Mesenchymal stem cell (in vitro differentiated cells and primary cell): ENCODE measurements around the gene CSTPP1.

Experiments
- DNase-seq: peaks from one replicate; pipeline ENCODE4 v3.0.0-alpha.2; 2013
- H2AFZ ChIP-seq: one replicate; pipeline ENCODE4 v1.6.1; 2013; ENCODE audit warnings: low read depth, mild to moderate bottlenecking, control low read depth, inconsistent platforms, low read length, moderate library complexity
- H2AK5ac ChIP-seq: 2 replicates; pipeline ENCODE4 v1.6.1; 2013; ENCODE audit warnings: low read length, moderate library complexity, mild to moderate bottlenecking, inconsistent platforms; ENCODE audit not compliant: severe bottlenecking
- H2BK120ac ChIP-seq: one replicate; pipeline ENCODE4 v1.6.1; 2013; ENCODE audit warnings: low read depth, mild to moderate bottlenecking, inconsistent platforms, low read length, moderate library complexity
- H2BK12ac ChIP-seq, 2 experiments: one replicate each; pipeline ENCODE4 v1.6.1; 2013; ENCODE audit warnings: inconsistent platforms in 2 of 2, low read length in 2 of 2, mild to moderate bottlenecking in 2 of 2, moderate library complexity in 2 of 2, control low read depth in 1 of 2
- H2BK15ac ChIP-seq: one replicate; pipeline ENCODE4 v1.6.1; 2013; ENCODE audit warnings: mild to moderate bottlenecking, low read depth, inconsistent platforms; ENCODE audit not compliant: poor library complexity, severe bottlenecking
- H2BK5ac ChIP-seq: 2 replicates; pipeline ENCODE4 v1.6.1; 2013; ENCODE audit warnings: low read depth, mild to moderate bottlenecking, low read length, control low read depth, inconsistent platforms; ENCODE audit not compliant: poor library complexity, severe bottlenecking
- H3K14ac ChIP-seq, 2 experiments: one replicate each; pipeline ENCODE4 v1.6.1; 2013; ENCODE audit warnings: inconsistent platforms in 2 of 2, low read length in 2 of 2, control low read depth in 1 of 2, mild to moderate bottlenecking in 1 of 2, moderate library complexity in 1 of 2
- H3K18ac ChIP-seq, 2 experiments: one replicate each; pipeline ENCODE4 v1.6.1; 2013; ENCODE audit warnings: inconsistent platforms in 2 of 2, low read length in 2 of 2, control low read depth in 1 of 2, low read depth in 1 of 2, mild to moderate bottlenecking in 1 of 2
- H3K23ac ChIP-seq, 2 experiments: one replicate each; pipeline ENCODE4 v1.6.1; 2013; ENCODE audit warnings: inconsistent platforms in 2 of 2, low read length in 2 of 2, mild to moderate bottlenecking in 2 of 2, moderate library complexity in 2 of 2, control low read depth in 1 of 2
- H3K27ac ChIP-seq: 2 replicates; pipeline ENCODE4 v1.5.1; 2013; ENCODE audit warnings: mild to moderate bottlenecking, moderate library complexity, low read length, control low read depth, inconsistent platforms; ENCODE audit not compliant: poor library complexity, severe bottlenecking
- H3K27me3 ChIP-seq, 2 experiments: 2 replicates each; pipeline versions ENCODE4 v1.6.1 to v1.7.0; 2013; ENCODE audit warnings: low read length in 2 of 2, mild to moderate bottlenecking in 2 of 2, moderate library complexity in 2 of 2, control low read depth in 1 of 2, inconsistent platforms in 1 of 2; ENCODE audit not compliant: control insufficient read depth in 1 of 2, insufficient read depth in 1 of 2
- H3K36me3 ChIP-seq, 2 experiments: 2 replicates each; pipeline versions ENCODE4 v1.6.1 to v1.7.0; 2013; ENCODE audit warnings: low read length in 2 of 2, control low read depth in 1 of 2, inconsistent platforms in 1 of 2, low read depth in 1 of 2, mild to moderate bottlenecking in 1 of 2; ENCODE audit not compliant: insufficient read depth in 2 of 2, control insufficient read depth in 1 of 2
- H3K4ac ChIP-seq, 2 experiments: one replicate each; pipeline ENCODE4 v1.6.1; 2013; ENCODE audit warnings: inconsistent platforms in 2 of 2, low read length in 2 of 2, mild to moderate bottlenecking in 2 of 2, moderate library complexity in 2 of 2, control low read depth in 1 of 2, low read depth in 1 of 2
- H3K4me1 ChIP-seq: 2 replicates; pipeline ENCODE4 v1.6.1; 2013; ENCODE audit warnings: low read depth, low read length, control low read depth; ENCODE audit not compliant: control insufficient read depth, insufficient read depth
- H3K4me2 ChIP-seq: 2 replicates; pipeline ENCODE4 v1.6.1; 2013; ENCODE audit warnings: low read length, mild to moderate bottlenecking, inconsistent platforms; ENCODE audit not compliant: poor library complexity, severe bottlenecking
- H3K4me3 ChIP-seq, 2 experiments: 2 replicates each; pipeline versions ENCODE4 v1.5.1 to v1.7.0; 2013; ENCODE audit warnings: low read length in 2 of 2, mild to moderate bottlenecking in 2 of 2, control low read depth in 1 of 2, low read depth in 1 of 2; ENCODE audit not compliant: insufficient read depth in 1 of 2
- H3K79me1 ChIP-seq: replicated peaks from 2 replicates; pipeline ENCODE4 v1.6.1; 2013; ENCODE audit warnings: mild to moderate bottlenecking, control low read depth, low read length, inconsistent platforms; ENCODE audit not compliant: poor library complexity, severe bottlenecking
- H3K9ac ChIP-seq: 2 replicates; pipeline ENCODE4 v1.7.0; 2013; ENCODE audit warnings: mild to moderate bottlenecking, low read length, moderate library complexity
- H3K9me3 ChIP-seq: 2 replicates; pipeline ENCODE4 v1.7.0; 2013; ENCODE audit warnings: mild to moderate bottlenecking, low read length; ENCODE audit not compliant: control insufficient read depth
- H4K8ac ChIP-seq: one replicate; pipeline ENCODE4 v1.6.1; 2013; ENCODE audit warnings: inconsistent platforms, mild to moderate bottlenecking, low read length, moderate library complexity
- H4K91ac ChIP-seq: one replicate; pipeline ENCODE4 v1.6.1; 2013; ENCODE audit warnings: mild to moderate bottlenecking, low read length, inconsistent platforms
- WGBS: methylation state at CpG from one replicate; pipeline ENCODE4 v1.1.7; 2013; ENCODE audit warnings: mixed read lengths; 5-methylcytosine and 5-hydroxymethylcytosine counted together

The CSTPP1 gene

DNA sequence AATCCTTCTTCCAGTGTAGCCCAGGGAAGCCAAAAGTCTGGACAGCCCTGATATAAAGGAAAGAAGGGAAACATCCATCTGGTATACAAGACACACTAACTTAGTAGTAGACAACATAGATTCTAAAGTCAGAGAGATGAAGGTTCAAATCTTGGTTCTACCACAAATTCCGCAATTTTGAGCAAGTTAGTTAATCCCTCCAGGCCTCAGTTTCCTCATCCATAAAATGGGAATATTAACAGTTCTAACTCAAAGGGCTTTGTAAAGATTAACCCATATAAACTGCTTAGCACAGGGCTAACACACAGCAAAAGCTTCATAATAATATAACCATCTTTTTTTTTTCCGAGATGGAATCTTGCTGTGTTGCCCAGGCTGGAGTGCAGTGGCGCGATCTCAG, 29.0 kb upstream of the CSTPP1 start:
- Histone ChIP-seq H3K4me3 (no peak overlapping the region), H3K4me1 (peaks cover 16% of the 10 kb centered on the region), H3K79me1 (peaks cover 19% of the 10 kb centered on the region), H3K9me3 (no peaks in the 10 kb centered on the region), H3K4ac (no peak overlapping the region), H2BK120ac (no peak overlapping the region), H3K9ac (no peak overlapping the region), H2BK12ac (no peak overlapping the region), H2AFZ (no peak overlapping the region), H3K23ac (no peak overlapping the region), H3K36me3 (peaks cover 0 to 2% of the 10 kb centered on the region in 2 experiments), H3K14ac (no peak overlapping the region), H2AK5ac (no peak overlapping the region), H4K91ac (no peak overlapping the region), H3K4me2 (no peak overlapping the region), H3K27me3 (no peaks in the 10 kb centered on the region), H3K27ac (no peak overlapping the region), H4K8ac (no peak overlapping the region), H3K18ac (no peak overlapping the region), H2BK15ac (no peak overlapping the region), H2BK5ac (no peak overlapping the region)
- 98% methylated on average over 4 of the region's 4 CpGs for WGBS
- DNase-seq = no peak

DNA sequence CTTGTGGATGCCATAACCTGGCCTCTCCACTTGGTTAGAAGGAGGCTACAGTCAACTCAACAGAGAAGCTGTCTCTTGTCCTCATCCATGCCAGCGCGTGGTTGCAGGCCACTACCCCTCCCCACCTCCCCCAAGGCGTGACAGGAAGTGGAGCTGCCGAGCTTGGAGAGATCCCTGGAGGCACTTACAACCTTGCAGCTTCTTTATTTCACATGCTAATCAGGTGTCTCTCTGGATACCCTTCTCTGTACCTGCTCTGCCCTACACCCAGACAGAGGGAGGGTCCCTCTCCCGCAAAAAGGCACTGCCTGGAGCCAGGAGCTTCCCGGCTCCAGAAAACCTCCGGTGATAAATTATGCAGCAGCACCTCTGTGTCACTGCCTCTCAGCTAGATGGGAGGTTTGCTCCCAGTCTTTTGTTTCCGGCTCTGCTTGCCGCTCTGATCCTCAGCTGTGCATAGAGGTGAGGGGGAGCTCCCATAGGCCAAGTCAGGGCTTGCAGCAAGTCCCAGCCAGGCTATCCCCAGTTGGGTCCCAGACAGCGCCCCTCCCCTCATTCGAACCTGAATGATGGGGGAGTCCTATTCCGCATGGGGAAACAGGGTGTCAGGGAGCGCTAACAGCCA, 23.9 kb upstream of the CSTPP1 start:
- H3K4me2 ChIP-seq = peak overlapping the region; percentile 81
- H3K27ac ChIP-seq = peak overlapping the region; percentile 27
- peak overlapping the region; percentile 31 for H2AFZ ChIP-seq
- peak overlapping the region; percentile 33 for H2AK5ac ChIP-seq
- H3K4me1 ChIP-seq = peaks cover 24% of the 10 kb centered on the region
- H2BK12ac ChIP-seq = peak overlapping the region; percentile 91 to 94
- peak overlapping the region in 1 of 2 experiments; percentile 32 for H3K23ac ChIP-seq
- peak overlapping the region; percentile 54 for H2BK120ac ChIP-seq
- peak overlapping the region; percentile 80 for H4K91ac ChIP-seq
- peak overlapping the region; percentile 91 for H4K8ac ChIP-seq
- WGBS = under 1% methylated on average over 13 of the region's 13 CpGs
- H3K4me3 ChIP-seq = peak overlapping the region in 1 of 2 experiments; percentile 34
- peak overlapping the region; percentile 91 for H2BK15ac ChIP-seq
- peak overlapping the region; percentile 85 to 90 for H3K18ac ChIP-seq
- H3K36me3 ChIP-seq = no peaks in the 10 kb centered on the region
- peak; percentile 48 for DNase-seq
- no peak overlapping the region for H3K9ac ChIP-seq
- H3K9me3 ChIP-seq = no peaks in the 10 kb centered on the region
- peak overlapping the region; percentile 57 to 72 for H3K4ac ChIP-seq
- H3K27me3 ChIP-seq = no peaks in the 10 kb centered on the region
- peaks cover 14% of the 10 kb centered on the region for H3K79me1 ChIP-seq
- peak overlapping the region; percentile 74 for H2BK5ac ChIP-seq
- peak overlapping the region in 1 of 2 experiments; percentile 78 for H3K14ac ChIP-seq

DNA sequence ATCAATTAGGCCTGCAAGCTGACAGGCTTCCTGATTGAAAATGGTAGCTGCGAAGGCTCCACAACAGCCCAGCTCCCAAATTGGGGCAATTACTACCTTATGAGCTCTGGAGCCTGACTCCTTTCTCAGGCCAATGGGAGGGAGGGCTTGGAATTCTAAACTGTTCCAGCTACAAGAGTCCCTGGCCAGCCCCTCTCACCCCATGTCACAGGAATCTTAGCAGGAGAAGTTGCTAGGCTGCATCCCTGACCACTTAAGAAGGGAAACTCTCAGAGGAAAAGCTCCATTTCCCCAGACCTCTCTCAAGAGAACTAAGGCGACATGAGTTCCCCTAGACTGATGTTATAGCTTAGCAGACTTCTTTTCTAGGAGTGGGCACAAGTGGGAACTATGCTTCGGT, 23.1 kb upstream of the CSTPP1 start:
- Histone ChIP-seq H3K18ac (peak overlapping the region in 1 of 2 experiments; percentile 90), H3K4ac (peak overlapping the region in 1 of 2 experiments; percentile 66), H4K91ac (no peak overlapping the region), H3K4me3 (peak overlapping the region in 1 of 2 experiments; percentile 32), H3K27me3 (no peaks in the 10 kb centered on the region), H4K8ac (peak overlapping the region; percentile 91), H3K23ac (peak overlapping the region in 1 of 2 experiments; percentile 14), H2AFZ (no peak overlapping the region), H2BK15ac (no peak overlapping the region), H3K4me2 (peak overlapping the region; percentile 81), H3K14ac (no peak overlapping the region), H3K9me3 (no peaks in the 10 kb centered on the region), H3K27ac (peak overlapping the region; percentile 79), H3K79me1 (peaks cover 14% of the 10 kb centered on the region), H2AK5ac (peak overlapping the region; percentile 33), H2BK12ac (peak overlapping the region in 1 of 2 experiments; percentile 37), H2BK120ac (no peak overlapping the region), H2BK5ac (no peak overlapping the region), H3K4me1 (peaks cover 26% of the 10 kb centered on the region), H3K36me3 (no peaks in the 10 kb centered on the region), H3K9ac (no peak overlapping the region)
- peak; percentile 52 for DNase-seq
- WGBS = 60% methylated on average over 3 of the region's 3 CpGs

GRCh38 chr11:46914363-46914762, 22.2 kb upstream of the CSTPP1 start:
- Histone ChIP-seq H3K9me3 (no peaks in the 10 kb centered on the region), H2BK15ac (no peak overlapping the region), H4K8ac (no peak overlapping the region), H3K4me3 (peak overlapping the region in 1 of 2 experiments; percentile 32), H3K9ac (peak overlapping the region; percentile 47), H4K91ac (no peak overlapping the region), H3K23ac (no peak overlapping the region), H3K27ac (peak overlapping the region; percentile 79), H2BK5ac (no peak overlapping the region), H3K4ac (no peak overlapping the region), H2BK120ac (no peak overlapping the region), H2AK5ac (no peak overlapping the region), H2BK12ac (peak overlapping the region; percentile 29 to 61), H3K4me2 (no peak overlapping the region), H3K4me1 (peaks cover 30% of the 10 kb centered on the region), H3K14ac (no peak overlapping the region), H3K36me3 (no peaks in the 10 kb centered on the region), H3K18ac (no peak overlapping the region), H3K27me3 (no peaks in the 10 kb centered on the region), H3K79me1 (peaks cover 10% of the 10 kb centered on the region), H2AFZ (no peak overlapping the region)
- 5% methylated on average over 5 of the region's 5 CpGs for WGBS
- peak; percentile 87 for DNase-seq
